Suppressor macrophage treated with lipopolysaccharide for 1 hour (primary cell): Measurements from ENCODE around the gene STYXL1.
"Not testable (repeated sequence)": the region's sequence is repeated elsewhere in the genome, so short reads cannot be mapped to it uniquely, and the experiment has no call there.

Source experiments
- DNase-seq, 3 donors: peaks; one replicate each; pipeline ENCODE4 v3.0.0-alpha.2; 2020 to 2022

STYXL1 gene

DNA sequence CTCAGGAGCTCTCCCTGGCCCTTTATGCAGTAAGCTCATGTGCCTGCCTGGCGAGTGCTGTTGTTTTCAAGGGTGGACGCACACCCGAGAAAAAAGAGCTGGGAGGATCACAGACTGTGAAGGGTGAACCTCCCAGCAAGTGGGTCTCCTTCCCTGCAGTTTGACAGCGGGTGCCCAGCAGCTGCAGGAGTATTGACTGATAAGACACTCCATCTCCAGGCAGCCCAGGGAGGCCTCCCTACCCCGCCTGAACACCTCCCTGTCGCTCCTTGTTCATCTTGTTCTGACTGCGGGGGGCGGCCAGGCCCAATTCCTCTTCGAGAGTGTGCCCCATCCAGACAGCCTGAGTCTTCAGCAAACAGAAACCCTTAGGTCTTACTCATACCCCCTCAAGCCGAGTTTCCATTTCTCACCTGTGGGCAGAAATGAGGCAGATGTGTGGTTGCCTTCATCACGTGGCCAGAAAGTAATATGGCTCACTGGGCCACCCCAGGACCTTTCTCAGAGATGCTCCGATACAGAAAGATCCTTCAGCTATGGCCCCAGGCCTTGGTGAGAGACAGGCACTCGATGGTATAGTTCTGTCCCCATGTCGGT, 17.3 kb upstream of the STYXL1 start:
- no peak for DNase-seq

- no peak for DNase-seq
Measured at GRCh38 chr7:76064208-76064970, 16.6 kb upstream of the STYXL1 start.

DNA sequence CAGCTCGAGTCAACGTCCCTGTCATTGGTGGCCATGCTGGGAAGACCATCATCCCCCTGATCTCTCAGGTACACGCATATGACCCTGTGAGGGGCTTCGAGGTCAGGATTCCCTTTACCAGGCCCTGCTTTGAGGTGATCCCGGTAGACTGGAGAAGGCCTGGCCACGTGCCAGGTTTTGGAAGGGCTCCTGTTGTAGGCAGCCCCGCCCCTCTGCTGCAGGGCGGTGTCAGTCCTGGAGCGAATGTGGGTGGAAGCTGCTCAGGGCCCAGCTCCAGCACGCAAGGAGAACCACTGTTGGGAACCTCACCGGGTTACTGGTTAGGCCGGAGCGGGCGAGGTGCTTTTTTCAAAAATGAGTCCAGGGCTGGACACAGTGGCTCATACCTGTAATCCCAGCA, 15.7 kb upstream of the STYXL1 start:
- DNase-seq = no peak

DNA sequence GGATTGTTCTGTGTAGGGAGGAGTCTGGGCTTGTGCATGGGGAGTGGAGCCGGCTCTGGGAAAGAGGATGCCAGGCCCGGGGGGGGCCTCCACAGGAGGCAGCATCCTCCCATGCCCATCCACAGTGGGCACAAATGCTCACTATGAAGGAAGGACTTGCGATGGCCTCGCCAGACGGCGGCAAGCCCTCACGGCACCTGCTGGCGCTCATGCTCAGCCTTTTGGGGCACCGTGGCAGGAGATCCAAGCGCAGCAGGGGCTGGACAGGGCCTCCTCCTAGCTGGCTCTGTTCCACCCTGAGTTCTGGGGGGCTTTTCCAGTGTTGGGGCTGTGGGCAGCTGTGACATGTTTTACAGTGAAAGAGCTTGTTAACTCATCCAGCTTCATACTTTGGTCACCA, 15.3 kb upstream of the STYXL1 start:
- DNase-seq = no peak

DNA sequence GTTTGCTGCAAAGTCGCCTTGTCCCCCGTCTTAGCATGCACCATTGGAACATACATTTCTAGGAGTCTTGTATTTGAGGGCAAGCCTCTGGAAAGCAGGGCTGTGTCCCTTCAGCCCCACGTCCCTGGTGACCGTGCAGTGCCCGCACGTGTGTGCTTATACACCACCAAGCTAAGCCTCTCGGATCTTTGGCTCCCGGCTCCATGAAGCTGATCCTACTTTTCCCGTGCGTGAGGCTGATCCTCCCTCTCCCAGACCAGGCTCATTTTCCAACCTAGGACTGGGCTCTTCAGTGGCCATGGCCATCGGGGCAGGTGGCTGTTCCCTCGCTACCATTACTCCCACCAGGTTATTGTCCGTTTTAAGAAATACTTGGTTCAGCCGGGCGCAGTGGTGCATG, 14.5 kb upstream of the STYXL1 start:
- no peak for DNase-seq

DNA sequence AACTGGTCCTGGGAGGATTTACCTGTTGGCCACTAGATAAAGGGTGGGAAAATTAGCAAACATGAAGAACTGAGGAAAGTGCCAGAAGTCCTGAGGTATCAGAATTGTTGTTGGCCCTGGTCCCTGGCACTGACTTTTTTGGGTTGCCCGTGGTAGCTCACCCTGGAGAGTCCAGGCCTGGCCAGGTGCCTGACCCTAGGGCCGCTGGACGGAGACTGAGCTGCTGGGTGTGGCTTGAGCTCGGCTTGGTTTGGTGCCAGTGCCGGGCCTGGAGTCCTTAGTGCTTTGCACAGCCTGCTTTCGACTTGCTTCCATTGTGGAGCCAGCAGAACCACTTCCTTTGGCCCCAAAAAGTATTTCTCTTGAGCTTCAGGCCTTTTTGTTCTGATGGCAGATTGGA, 13.0 kb upstream of the STYXL1 start:
- DNase-seq = no peak

DNA sequence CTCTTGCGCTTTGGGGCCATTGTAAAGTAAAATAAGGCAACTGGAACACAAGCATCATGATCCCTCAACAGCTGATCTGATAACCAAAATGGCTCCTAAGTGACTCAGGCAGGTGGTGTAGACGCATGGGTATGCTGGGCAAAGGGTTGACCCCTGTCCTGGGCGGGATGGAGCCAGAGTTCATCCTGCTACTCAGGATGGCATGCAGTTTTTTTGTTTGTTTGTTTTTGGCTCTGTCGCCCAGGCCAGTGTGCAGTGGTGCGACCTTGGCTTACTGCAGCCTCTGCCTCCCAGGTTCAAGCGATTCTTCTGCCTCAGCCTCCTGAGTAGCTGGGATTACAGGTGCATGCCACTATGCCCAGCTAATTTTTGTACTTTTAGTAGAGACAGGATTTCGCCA, 10.9 kb upstream of the STYXL1 start:
- DNase-seq = not testable (repeated sequence)

- no peak for DNase-seq
Measured at GRCh38 chr7:76057813-76058145, 10.0 kb upstream of the STYXL1 start.

GRCh38 chr7:76057103-76057812, 9.5 kb upstream of the STYXL1 start:
- DNase-seq = no peak

DNA sequence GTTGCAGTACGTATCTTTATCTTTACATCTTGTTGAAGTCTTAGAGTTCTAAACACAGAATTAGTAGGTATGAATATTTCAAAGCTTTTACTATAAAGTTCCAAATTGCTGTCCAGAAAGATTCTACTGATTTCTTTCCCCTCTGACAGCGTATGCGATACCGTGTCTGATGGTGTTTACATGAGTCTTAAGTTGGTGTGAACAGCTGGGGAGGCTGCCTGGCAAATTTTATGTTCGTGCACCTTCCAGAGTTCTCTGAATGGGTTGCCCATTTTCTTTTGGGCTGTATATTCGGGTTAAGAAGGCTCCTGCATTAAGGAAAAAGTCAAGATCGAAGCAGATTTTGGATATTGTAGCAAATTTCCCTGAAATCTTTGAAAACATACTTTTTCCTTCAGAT, 8.4 kb upstream of the STYXL1 start:
- no peak for DNase-seq

- no peak for DNase-seq
Measured at GRCh38 chr7:76054123-76055120, 6.6 kb upstream of the STYXL1 start.

DNA sequence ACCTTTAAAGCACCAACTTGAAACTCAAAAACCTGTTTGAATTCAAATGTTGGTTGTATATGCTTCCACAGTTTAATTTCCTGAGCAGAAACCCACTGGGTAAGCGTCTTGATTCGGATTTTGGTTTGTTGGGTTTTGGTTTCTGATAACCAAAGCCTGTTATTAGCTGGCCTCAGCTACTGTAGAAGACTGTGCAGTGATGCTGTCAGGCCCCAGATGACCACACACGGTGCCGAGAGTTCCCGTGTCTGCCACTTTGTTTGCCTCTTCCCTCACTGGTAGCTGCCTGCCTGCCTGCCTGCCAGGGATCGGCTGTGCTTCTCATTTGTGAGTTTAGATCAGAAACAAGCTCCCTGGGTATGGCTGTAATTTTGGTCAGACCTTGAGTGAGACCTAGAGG, 5.7 kb upstream of the STYXL1 start:
- DNase-seq = no peak

DNA sequence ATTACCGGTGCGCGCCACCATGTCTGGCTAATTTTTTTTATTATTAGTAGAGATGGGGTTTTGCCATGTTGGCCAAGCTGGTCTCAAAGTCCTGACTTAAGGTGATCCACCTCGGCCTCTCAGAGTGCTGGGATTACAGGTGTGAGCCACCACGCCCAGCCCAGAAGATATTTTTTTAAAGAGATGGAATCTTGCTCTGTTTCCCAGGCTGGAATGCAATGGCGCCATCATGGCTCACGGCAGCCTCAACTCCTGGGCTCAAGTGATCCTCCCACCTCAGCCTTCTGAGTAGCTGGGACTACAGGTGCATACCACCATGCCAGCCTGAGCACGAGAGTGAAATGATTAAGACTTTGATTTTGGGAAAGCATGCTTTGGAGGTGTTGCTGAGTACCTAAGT, 4.9 kb upstream of the STYXL1 start:
- DNase-seq = not testable (repeated sequence)

DNA sequence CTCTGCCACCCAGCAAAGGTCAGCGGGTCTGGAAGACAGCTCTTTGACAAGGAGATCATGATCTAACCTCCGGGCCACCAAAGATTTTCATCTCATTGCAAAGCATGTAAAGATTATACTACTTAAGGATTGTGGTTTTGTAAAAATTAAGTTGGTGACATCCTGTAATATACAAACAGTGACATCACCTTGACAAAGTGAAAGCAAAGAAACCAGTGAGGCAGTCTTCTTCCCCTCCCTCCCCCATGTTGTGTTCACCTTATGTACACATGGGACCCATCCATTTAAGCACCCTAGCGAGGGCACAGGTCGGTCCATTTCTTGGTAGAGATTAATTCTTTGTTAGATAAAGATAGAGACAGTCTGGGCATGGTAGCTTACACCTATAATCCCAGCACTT, 4.0 kb upstream of the STYXL1 start:
- DNase-seq = no peak

- no peak for DNase-seq
Measured at GRCh38 chr7:76050545-76050944, 2.7 kb upstream of the STYXL1 start.

DNA sequence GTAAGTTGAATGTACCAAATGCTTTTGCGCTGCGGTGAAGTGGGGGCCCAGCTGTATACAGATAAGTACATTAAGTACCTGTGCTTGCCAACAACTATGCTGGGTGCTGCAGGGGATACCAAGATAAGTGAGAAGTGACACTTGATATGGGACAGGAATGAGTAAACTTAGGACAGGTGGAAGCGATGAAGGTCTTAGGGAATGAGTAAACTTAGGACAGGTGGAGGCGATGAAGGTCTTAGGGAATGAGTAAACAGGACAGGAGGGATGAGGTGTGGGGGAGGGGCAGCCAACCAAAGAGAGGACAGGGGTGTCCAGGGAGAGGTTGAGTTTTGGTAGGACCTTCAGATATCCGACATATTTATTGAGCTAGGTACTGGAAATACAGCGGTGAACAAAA, 1.5 kb upstream of the STYXL1 start:
- DNase-seq = no peak

DNA sequence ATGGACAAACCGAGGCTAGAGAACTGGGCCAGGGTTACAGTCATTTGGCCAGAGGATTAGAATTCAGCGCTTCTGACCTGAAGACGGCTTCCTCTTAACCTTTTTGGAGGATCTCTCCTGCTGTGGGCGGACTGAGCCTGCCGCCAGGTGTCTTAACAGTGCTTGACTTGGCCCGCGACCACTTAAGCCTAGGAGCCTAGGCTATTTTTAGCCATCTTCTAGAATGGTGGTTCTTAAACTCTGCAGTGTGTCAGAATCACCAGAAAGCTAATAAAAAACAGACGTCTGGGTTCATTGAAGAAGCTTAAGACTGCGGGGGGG, 828 bp upstream of the STYXL1 start:
- no peak for DNase-seq

GRCh38 chr7:76047305-76047810, 442 bp downstream of the STYXL1 start:
- peak; percentile 40 to 51 (median 47) for DNase-seq

- DNase-seq = peak; percentile 27 to 45 (median 38)
Measured at GRCh38 chr7:76044375-76044865, 3.4 kb downstream of the STYXL1 start.

- DNase-seq = no peak
Measured at GRCh38 chr7:76040126-76040525, 7.7 kb downstream of the STYXL1 start.

GRCh38 chr7:76037310-76037709, 10.5 kb downstream of the STYXL1 start:
- peak; percentile 16 to 32 (median 17) for DNase-seq

DNA sequence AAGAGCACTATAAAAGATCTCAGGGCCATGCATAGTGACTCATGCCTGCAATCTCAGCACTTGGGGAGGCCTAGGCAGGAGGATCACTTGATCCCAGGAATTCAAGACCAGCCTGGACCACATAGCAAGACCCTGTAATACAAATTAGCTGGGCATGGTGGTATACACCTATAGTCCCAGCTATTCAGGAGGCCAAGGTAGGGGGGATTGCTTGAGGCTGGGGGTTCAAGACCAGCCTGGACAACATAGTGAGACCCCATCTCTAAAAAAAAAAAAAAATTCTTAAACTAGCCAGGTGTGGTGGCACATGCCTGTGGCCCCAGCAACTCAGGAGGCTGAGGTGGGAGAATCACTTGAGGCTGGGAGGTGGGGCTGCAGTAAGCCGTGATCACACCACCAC, 15.8 kb downstream of the STYXL1 start:
- DNase-seq = no peak

DNA sequence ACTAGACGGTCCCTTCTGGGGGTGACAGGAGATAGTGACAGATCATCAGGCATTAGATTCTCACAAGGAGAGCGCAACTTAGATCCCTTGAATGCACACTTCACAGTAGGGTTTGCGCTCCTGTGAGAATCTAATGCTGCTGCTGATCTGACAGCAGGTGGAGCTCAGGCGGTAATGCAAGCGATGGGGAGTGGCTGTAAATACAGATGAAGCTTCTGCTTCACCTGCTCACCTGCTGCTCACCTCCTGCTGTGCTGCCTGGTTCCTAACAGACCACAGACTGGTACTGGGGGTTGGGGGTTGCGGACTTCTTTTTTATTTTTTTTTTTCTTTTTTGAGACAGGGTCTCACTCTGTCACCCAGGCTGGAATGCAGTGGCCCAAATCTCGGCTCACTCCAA, 18.1 kb downstream of the STYXL1 start:
- DNase-seq = not testable (repeated sequence)
